HG02884 (cell line): ENCODE data around the gene TPRA1.
A peak's percentile ranks its signal among the peaks of the same experiment; 100 is the strongest.

Experiments
- ATAC-seq: cut with Tn5 transposase; IDR thresholded peaks from one replicate; pipeline ENCODE4 v1.9.1; 2021; ENCODE audit warnings: mild to moderate bottlenecking, moderate library complexity; ENCODE audit not compliant: unreplicated experiment

The TPRA1 gene

GRCh38 chr3:127590593-127591465 lies at the start of gene TPRA1:
Gene TPRA1 (minus strand): TSS chr3:127590733. CDS start chr3:127580146, 10,587 bp downstream.
- ATAC-seq = peak; percentile 79

GRCh38 chr3:127640042-127640355 lies 49.5 kb upstream of the TPRA1 start:
- no peak for ATAC-seq

GRCh38 chr3:127639173-127640041 lies 48.9 kb upstream of the TPRA1 start:
- ATAC-seq = no peak

GRCh38 chr3:127637971-127638370 lies 47.4 kb upstream of the TPRA1 start:
- no peak for ATAC-seq

GRCh38 chr3:127637546-127637945 lies 47.0 kb upstream of the TPRA1 start:
- ATAC-seq = no peak

- ATAC-seq = no peak
These were observed 44.1 kb upstream of the TPRA1 start for GRCh38 chr3:127634653-127635052.

- ATAC-seq = no peak
These were observed 41.7 kb upstream of the TPRA1 start for GRCh38 chr3:127632035-127632820.

GRCh38 chr3:127630811-127631714 lies 40.5 kb upstream of the TPRA1 start:
- ATAC-seq = no peak

- peak; percentile 20 for ATAC-seq
These were observed 39.2 kb upstream of the TPRA1 start for GRCh38 chr3:127629467-127630403.

- peak; percentile 59 for ATAC-seq
These were observed 38.4 kb upstream of the TPRA1 start, which contains the start of gene PODXL2 for GRCh38 chr3:127628788-127629466. Gene PODXL2 (plus strand): TSS chr3:127629185. CDS start chr3:127629220, 35 bp downstream.

GRCh38 chr3:127628426-127628787 lies 37.9 kb upstream of the TPRA1 start:
- ATAC-seq = no peak

GRCh38 chr3:127625821-127626220 lies 35.3 kb upstream of the TPRA1 start:
- ATAC-seq = no peak

GRCh38 chr3:127624063-127624462 lies 33.5 kb upstream of the TPRA1 start:
- ATAC-seq = no peak

- ATAC-seq = no peak
These were observed 32.4 kb upstream of the TPRA1 start for GRCh38 chr3:127622772-127623576.

GRCh38 chr3:127622031-127622430 lies 31.5 kb upstream of the TPRA1 start:
- no peak for ATAC-seq

GRCh38 chr3:127620637-127621375 lies 30.3 kb upstream of the TPRA1 start:
- no peak for ATAC-seq

- no peak for ATAC-seq
These were observed 28.4 kb upstream of the TPRA1 start for GRCh38 chr3:127618891-127619290.
